SU-DHL-6 (cell line): ENCODE data around the gene CDC16.
"Not testable (repeated sequence)": the region's sequence is repeated elsewhere in the genome, so short reads cannot be mapped to it uniquely, and the experiment has no call there.

Source experiments
- EZH2phosphoT487 ChIP-seq: fragments of 200-600 bp; sonication (generic), shearing (Covaris generic); conservative IDR thresholded peaks from 2 replicates; pipeline ENCODE4 v1.6.1; 2018; ENCODE audit warnings: mild to moderate bottlenecking, antibody characterized with exemption, low read length, moderate library complexity, mixed read lengths
- TF ChIP-seq, protein P1 (sequence below): fragments of 200-600 bp; sonication (generic); IDR thresholded peaks from one replicate; pipeline ENCODE4 v1.5.1; 2017; ENCODE audit warnings: antibody characterized with exemption, mild to moderate bottlenecking, low read length, moderate library complexity; ENCODE audit not compliant: insufficient read depth, poor library complexity, severe bottlenecking

DNA sequence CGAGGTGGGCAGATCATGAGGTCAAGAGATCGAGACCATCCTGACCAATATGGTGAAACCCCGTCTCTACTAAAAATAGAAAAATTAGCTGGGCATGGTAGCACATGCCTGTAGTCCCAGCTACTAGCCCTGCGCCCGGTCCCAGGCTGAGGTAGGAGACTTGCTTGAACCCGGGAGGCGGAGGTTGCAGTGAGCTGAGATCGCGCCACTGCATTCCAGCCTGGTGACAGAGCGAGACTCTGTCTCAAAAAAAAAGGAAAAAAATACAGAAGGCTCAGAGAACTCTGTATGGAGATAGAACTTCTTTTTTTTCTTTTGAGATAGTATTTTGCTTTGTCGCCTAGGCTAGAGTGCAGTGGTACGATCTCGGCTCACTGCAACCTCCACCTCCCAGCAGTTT, 29.6 kb downstream of the CDC16 start:
- TF ChIP-seq, protein P1, sequence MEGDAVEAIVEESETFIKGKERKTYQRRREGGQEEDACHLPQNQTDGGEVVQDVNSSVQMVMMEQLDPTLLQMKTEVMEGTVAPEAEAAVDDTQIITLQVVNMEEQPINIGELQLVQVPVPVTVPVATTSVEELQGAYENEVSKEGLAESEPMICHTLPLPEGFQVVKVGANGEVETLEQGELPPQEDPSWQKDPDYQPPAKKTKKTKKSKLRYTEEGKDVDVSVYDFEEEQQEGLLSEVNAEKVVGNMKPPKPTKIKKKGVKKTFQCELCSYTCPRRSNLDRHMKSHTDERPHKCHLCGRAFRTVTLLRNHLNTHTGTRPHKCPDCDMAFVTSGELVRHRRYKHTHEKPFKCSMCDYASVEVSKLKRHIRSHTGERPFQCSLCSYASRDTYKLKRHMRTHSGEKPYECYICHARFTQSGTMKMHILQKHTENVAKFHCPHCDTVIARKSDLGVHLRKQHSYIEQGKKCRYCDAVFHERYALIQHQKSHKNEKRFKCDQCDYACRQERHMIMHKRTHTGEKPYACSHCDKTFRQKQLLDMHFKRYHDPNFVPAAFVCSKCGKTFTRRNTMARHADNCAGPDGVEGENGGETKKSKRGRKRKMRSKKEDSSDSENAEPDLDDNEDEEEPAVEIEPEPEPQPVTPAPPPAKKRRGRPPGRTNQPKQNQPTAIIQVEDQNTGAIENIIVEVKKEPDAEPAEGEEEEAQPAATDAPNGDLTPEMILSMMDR, result not testable (repeated sequence)
- not testable (repeated sequence) for TF ChIP-seq EZH2phosphoT487
